Activated CD4-positive, alpha-beta memory T cell treated with anti-CD3 and anti-CD28 coated beads, Interleukin-2, amount 10 ng/mL, durations not matched to agents 7 days and 5 days (primary cell): ENCODE measurements around the gene LRBA. TPM values are rescaled to one million over a fixed set of nuclear protein-coding genes. Genes with fewer than 3 reads are reported as not detected.
A peak's percentile ranks its signal among the peaks of the same experiment; 100 is the strongest.
"Not testable (repeated sequence)": the region's sequence is repeated elsewhere in the genome, so short reads cannot be mapped to it uniquely, and the experiment has no call there.

Experiments used
- CTCF ChIA-PET: fragments of 350-600 bp; sonication (Branson Sonifier 250); formaldehyde crosslinking; loops from one replicate; lab custom pipeline; 2021; ENCODE audit warnings: antibody characterized with exemption, inconsistent platforms; lab: Charles Lee
- POLR2A ChIA-PET: fragments of 350-600 bp; sonication (Branson Sonifier 250); formaldehyde crosslinking; loops from one replicate; lab custom pipeline; 2021; ENCODE audit warnings: antibody characterized with exemption; lab: Charles Lee
- DNase-seq: peaks from one replicate; pipeline ENCODE4 v3.0.0-alpha.2; 2020
- H3K27ac Mint-ChIP-seq: one replicate; pipeline ENCODE4 v1.8.0; 2021; ENCODE audit warnings: mild to moderate bottlenecking, mixed read lengths
- H3K27me3 Mint-ChIP-seq: one replicate; pipeline ENCODE4 v1.8.0; 2021; ENCODE audit warnings: mixed read lengths
- H3K36me3 Mint-ChIP-seq: one replicate; pipeline ENCODE4 v1.8.0; 2021; ENCODE audit warnings: low read depth, mixed read lengths
- H3K4me1 Mint-ChIP-seq: one replicate; pipeline ENCODE4 v1.8.0; 2021; ENCODE audit warnings: mixed read lengths
- H3K4me3 Mint-ChIP-seq: one replicate; pipeline ENCODE4 v1.8.0; 2021; ENCODE audit warnings: mild to moderate bottlenecking, mixed read lengths
- H3K9me3 Mint-ChIP-seq: one replicate; pipeline ENCODE4 v1.8.0; 2021; ENCODE audit warnings: mixed read lengths
- total RNA-seq, 2 experiments: library from RNA; stranded (reverse); gene quantifications; one replicate each; pipeline ENCODE4 v1.2.3, GENCODE V29; 2021

Gene LRBA
- total RNA-seq: 10 to 100 TPM; 42.4 to 45.2 TPM

DNA sequence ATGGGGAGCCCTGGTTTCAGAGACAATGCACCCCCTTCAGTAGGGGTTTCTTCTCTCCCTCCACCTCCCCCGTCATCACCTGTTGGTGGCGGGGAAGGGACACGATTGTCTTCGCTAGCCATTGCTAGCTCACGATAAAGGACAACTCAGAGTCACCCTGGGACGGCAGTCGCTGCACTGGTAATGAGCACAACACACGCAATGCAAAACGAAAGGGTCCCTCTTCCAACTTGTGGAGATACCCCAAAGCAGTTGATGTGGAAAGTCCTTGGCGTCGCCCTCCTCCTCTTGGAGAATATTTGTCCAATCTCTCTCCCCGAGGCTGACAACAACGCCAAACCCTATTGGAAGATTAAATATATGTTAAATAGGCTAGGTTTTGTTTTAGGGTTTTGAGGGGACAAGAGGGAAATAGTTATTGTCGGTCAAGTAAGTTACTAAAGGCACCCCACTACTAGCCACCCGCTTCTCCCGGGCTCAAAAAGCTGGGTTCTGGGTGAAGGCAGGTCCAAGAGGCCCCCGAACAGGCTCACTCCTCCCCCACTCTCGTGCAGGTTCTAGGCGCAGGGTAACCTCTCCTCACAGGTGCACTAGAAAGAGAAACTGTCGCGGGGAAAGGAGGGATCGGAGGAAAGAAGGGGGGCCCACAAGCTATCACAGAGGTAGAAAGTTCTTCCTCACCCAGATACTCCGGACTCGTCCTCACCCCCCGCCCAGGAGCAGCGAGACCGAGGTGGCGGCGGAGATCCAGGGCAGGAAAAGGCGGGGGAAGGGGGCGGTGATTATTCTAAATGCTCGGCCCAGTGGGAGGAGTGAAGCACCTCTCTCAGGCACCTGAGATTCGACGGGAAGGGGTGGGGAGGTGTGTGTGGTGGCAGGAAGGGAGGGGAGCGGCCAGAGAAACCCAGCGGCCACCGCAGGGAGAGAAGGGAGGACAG lies at the start of gene LRBA:
Gene LRBA (minus strand): TSS at position 764 of the 938 bp plus-strand sequence. CDS start 642 bp downstream, at position 122.
- Mint-ChIP-seq H3K27ac (peak within 1 kb of the TSS; percentile 98), H3K9me3 (no peaks in the 10 kb centered on the region), H3K36me3 (peaks cover 15% of the 10 kb centered on the region), H3K4me1 (peaks cover 26% of the 10 kb centered on the region), H3K27me3 (no peaks in the 10 kb centered on the region), H3K4me3 (peak within 1 kb of the TSS; percentile 100)
- CTCF ChIA-PET: interaction anchor here (1.3 to 1.9 kb wide), 2 partner anchors 14 to 147 kb away, joined by 3 to 7 read pairs; no protein-coding TSS in a partner anchor
- DNase-seq: peak; percentile 88
- POLR2A ChIA-PET: interaction anchor here (0.8 to 5.1 kb wide), 12 partner anchors 8 to 147 kb away, joined by 3 to 57 read pairs (median 4); partner anchors contain the start of gene RPS3A

- CTCF ChIA-PET: interaction anchor here (0.7 kb wide), 1 partner anchor 11 kb away, joined by 3 read pairs; no protein-coding TSS in a partner anchor
- H3K4me3 Mint-ChIP-seq, POLR2A ChIA-PET, H3K36me3 Mint-ChIP-seq, DNase-seq, H3K9me3 Mint-ChIP-seq, H3K4me1 Mint-ChIP-seq, H3K27me3 Mint-ChIP-seq, H3K27ac Mint-ChIP-seq: not testable (repeated sequence)
Observed at GRCh38 chr4:151063143-151063542, 48.1 kb upstream of the LRBA start.

DNA sequence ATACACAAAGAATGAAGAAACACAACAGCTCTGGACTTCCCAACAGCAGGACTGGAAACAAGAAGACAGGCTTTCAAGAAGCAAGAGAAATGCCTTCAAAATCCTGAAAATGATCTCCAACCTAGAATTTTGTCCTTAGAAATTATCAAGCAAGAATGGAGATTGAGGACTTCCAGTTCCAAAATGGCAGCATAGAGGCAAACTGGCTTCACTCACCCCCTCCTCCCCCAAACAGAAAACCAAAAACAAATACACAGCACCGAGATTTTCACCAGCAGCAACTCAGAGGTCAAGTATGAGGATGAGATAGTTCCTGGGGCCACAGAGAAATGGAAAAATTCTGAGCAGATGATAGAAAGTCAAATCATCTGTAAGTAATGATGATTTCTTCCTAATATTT lies 40.5 kb upstream of the LRBA start:
- ChIA-PET CTCF (no interaction called here), POLR2A (no interaction called here)
- Mint-ChIP-seq H3K27ac (no peak overlapping the region), H3K36me3 (no peaks in the 10 kb centered on the region), H3K27me3 (peaks cover 4% of the 10 kb centered on the region), H3K9me3 (no peaks in the 10 kb centered on the region), H3K4me3 (no peak overlapping the region), H3K4me1 (no peaks in the 10 kb centered on the region)
- no peak for DNase-seq

GRCh38 chr4:151052785-151053184 lies 37.7 kb upstream of the LRBA start:
- Mint-ChIP-seq H3K4me1 (no peaks in the 10 kb centered on the region), H3K27ac (no peak overlapping the region), H3K9me3 (no peaks in the 10 kb centered on the region), H3K27me3 (peaks cover 4% of the 10 kb centered on the region), H3K4me3 (no peak overlapping the region), H3K36me3 (no peaks in the 10 kb centered on the region)
- no peak for DNase-seq
- POLR2A ChIA-PET: interaction anchor here (0.9 kb wide), 1 partner anchor 47 kb away, joined by 4 read pairs; no protein-coding TSS in a partner anchor
- CTCF ChIA-PET: no interaction called here

- Mint-ChIP-seq H3K27ac (no peak overlapping the region), H3K36me3 (no peaks in the 10 kb centered on the region), H3K9me3 (no peaks in the 10 kb centered on the region), H3K27me3 (no peaks in the 10 kb centered on the region), H3K4me1 (no peaks in the 10 kb centered on the region), H3K4me3 (no peak overlapping the region)
- POLR2A ChIA-PET: no interaction called here
- CTCF ChIA-PET: no interaction called here
- DNase-seq: no peak
Observed at GRCh38 chr4:151049430-151049884, 34.4 kb upstream of the LRBA start.

DNA sequence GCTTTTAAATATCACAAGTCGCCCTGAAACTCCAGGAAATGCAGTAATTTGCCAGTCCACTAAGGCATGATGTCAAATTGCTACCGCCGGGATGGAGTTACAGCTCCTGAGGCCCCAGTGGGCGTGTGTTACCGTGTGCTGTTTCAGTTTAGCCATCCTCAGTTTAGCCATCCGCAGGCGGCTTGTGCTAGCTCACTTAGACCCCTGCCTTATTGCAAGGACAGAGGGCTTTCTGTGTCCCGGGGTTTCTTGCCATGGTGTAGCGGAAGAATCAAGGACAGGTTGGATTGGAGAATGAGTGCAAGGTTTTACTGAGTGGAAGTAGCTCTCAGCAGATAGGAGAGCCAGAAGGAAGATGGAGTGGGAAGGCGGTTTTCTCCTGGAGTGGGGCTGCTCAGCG lies 33.8 kb upstream of the LRBA start:
- no peak for DNase-seq
- Mint-ChIP-seq H3K4me3 (no peak overlapping the region), H3K27ac (no peak overlapping the region), H3K9me3 (no peaks in the 10 kb centered on the region), H3K27me3 (no peaks in the 10 kb centered on the region), H3K36me3 (no peaks in the 10 kb centered on the region), H3K4me1 (no peaks in the 10 kb centered on the region)
- CTCF ChIA-PET: no interaction called here
- POLR2A ChIA-PET: no interaction called here

GRCh38 chr4:151046609-151047008 lies 31.5 kb upstream of the LRBA start:
- no peaks in the 10 kb centered on the region for H3K27me3 Mint-ChIP-seq
- no peaks in the 10 kb centered on the region for H3K36me3 Mint-ChIP-seq
- H3K4me3 Mint-ChIP-seq: no peak overlapping the region
- H3K4me1 Mint-ChIP-seq: no peaks in the 10 kb centered on the region
- DNase-seq: no peak
- H3K27ac Mint-ChIP-seq: no peak overlapping the region
- POLR2A ChIA-PET: no interaction called here
- CTCF ChIA-PET: interaction anchor here (0.7 kb wide), 1 partner anchor 51 kb away, joined by 3 read pairs; no protein-coding TSS in a partner anchor
- H3K9me3 Mint-ChIP-seq: no peaks in the 10 kb centered on the region

DNA sequence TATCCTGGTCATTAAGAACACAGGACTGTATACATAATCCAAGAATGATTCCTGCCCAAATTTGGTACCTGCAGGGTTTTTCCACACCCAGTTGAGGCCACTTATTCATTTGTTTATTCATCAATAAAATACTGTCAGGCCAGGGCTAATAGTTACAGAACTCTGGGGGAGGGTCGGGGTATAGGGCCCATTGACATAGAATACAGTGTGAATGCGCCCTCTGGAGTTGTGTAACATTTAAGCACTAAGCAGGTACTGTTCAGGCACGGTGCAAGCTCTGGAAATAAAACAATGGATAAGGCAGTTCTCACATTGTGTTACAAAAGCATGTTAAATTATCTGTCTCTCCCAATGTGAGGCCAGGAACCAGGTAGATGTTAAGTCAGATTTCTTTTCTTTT lies 30.8 kb upstream of the LRBA start:
- no peaks in the 10 kb centered on the region for H3K4me1 Mint-ChIP-seq
- no peaks in the 10 kb centered on the region for H3K9me3 Mint-ChIP-seq
- no peak for DNase-seq
- H3K27ac Mint-ChIP-seq: no peak overlapping the region
- no peaks in the 10 kb centered on the region for H3K36me3 Mint-ChIP-seq
- no peaks in the 10 kb centered on the region for H3K27me3 Mint-ChIP-seq
- POLR2A ChIA-PET: no interaction called here
- H3K4me3 Mint-ChIP-seq: no peak overlapping the region
- CTCF ChIA-PET: no interaction called here

- Mint-ChIP-seq H3K4me1 (no peaks in the 10 kb centered on the region), H3K27me3 (no peaks in the 10 kb centered on the region), H3K36me3 (no peaks in the 10 kb centered on the region), H3K9me3 (no peaks in the 10 kb centered on the region), H3K27ac (no peak overlapping the region), H3K4me3 (no peak overlapping the region)
- ChIA-PET POLR2A (no interaction called here), CTCF (no interaction called here)
- no peak for DNase-seq
Observed at GRCh38 chr4:151043803-151044515, 28.9 kb upstream of the LRBA start.

- Mint-ChIP-seq H3K4me3 (no peak overlapping the region), H3K9me3 (no peaks in the 10 kb centered on the region), H3K36me3 (no peaks in the 10 kb centered on the region), H3K4me1 (peaks cover 3% of the 10 kb centered on the region), H3K27ac (no peak overlapping the region), H3K27me3 (no peaks in the 10 kb centered on the region)
- no peak for DNase-seq
- ChIA-PET CTCF (no interaction called here), POLR2A (no interaction called here)
Observed at GRCh38 chr4:151039733-151040132, 24.6 kb upstream of the LRBA start.

- POLR2A ChIA-PET: no interaction called here
- no peak for DNase-seq
- Mint-ChIP-seq H3K9me3 (no peaks in the 10 kb centered on the region), H3K27ac (no peak overlapping the region), H3K4me3 (no peak overlapping the region), H3K36me3 (no peaks in the 10 kb centered on the region), H3K27me3 (no peaks in the 10 kb centered on the region), H3K4me1 (peaks cover 4% of the 10 kb centered on the region)
- CTCF ChIA-PET: no interaction called here
Observed at GRCh38 chr4:151038452-151039157, 23.5 kb upstream of the LRBA start.

- Mint-ChIP-seq H3K9me3 (no peaks in the 10 kb centered on the region), H3K4me1 (peaks cover 15% of the 10 kb centered on the region), H3K27me3 (no peaks in the 10 kb centered on the region), H3K36me3 (no peaks in the 10 kb centered on the region), H3K4me3 (no peak overlapping the region), H3K27ac (no peak overlapping the region)
- ChIA-PET CTCF (no interaction called here), POLR2A (no interaction called here)
- DNase-seq: no peak
Observed at GRCh38 chr4:151035911-151036310, 20.8 kb upstream of the LRBA start.

DNA sequence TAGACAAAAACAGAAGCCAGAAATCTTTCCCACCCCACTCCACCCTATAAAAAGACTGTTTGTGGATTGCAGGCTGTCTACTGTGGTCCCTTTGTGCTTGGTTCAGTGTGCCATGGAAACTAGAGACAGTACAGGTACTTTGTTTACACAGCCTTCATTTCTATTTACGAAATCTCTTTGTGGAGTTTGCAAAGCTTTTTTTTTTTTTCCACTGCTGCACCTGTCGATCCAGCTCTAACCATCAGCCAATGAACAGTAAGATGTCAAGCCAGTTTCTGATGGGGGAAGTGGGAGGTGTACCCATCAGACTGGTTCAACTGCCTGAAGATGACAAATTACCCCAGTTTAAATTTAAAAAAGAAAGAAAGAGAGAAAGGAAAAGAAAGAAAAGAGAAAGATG lies 20.2 kb upstream of the LRBA start:
- H3K27ac Mint-ChIP-seq: no peak overlapping the region
- H3K9me3 Mint-ChIP-seq: no peaks in the 10 kb centered on the region
- no peaks in the 10 kb centered on the region for H3K36me3 Mint-ChIP-seq
- POLR2A ChIA-PET: no interaction called here
- no peak for DNase-seq
- H3K27me3 Mint-ChIP-seq: no peaks in the 10 kb centered on the region
- peaks cover 20% of the 10 kb centered on the region for H3K4me1 Mint-ChIP-seq
- no peak overlapping the region for H3K4me3 Mint-ChIP-seq
- CTCF ChIA-PET: no interaction called here
